WERI-Rb-1 (cell line): ENCODE results near the gene LCLAT1.

ENCODE experiments used
- DNase-seq: peaks from one replicate; pipeline ENCODE4 v3.0.0-alpha.2; 2020
- H3K27ac ChIP-seq: fragments of 250-450 bp; sonication (Bioruptor Pico); 2 replicates; pipeline ENCODE4 v1.5.1; 2020; ENCODE audit warnings: mild to moderate bottlenecking, moderate library complexity
- H3K27me3 ChIP-seq: fragments of 250-450 bp; sonication (Bioruptor Pico); 2 replicates; pipeline ENCODE4 v1.5.1; 2021; ENCODE audit warnings: mild to moderate bottlenecking, low read depth, moderate library complexity; ENCODE audit not compliant: insufficient read depth, severe bottlenecking
- H3K36me3 ChIP-seq: fragments of 250-450 bp; sonication (Bioruptor Pico); 2 replicates; pipeline ENCODE4 v1.5.1; 2020; ENCODE audit warnings: mild to moderate bottlenecking, moderate library complexity
- H3K4me3 ChIP-seq: 2 replicates; pipeline ENCODE4 v1.5.1; 2011; ENCODE audit warnings: low read depth, mild to moderate bottlenecking, control low read depth, low read length
- H3K9me3 ChIP-seq: fragments of 250-450 bp; sonication (Bioruptor Pico); 2 replicates; pipeline ENCODE4 v1.5.1; 2021; ENCODE audit warnings: mild to moderate bottlenecking, moderate library complexity; ENCODE audit not compliant: severe bottlenecking
- CTCF ChIP-seq: IDR thresholded peaks from 2 replicates; pipeline ENCODE4 v1.5.1; 2011; ENCODE audit warnings: low read depth, mild to moderate bottlenecking, control low read depth, inconsistent platforms, low read length

Gene LCLAT1

GRCh38 chr2:30445266-30445821 lies 1.7 kb upstream of the LCLAT1 start:
- Histone ChIP-seq H3K27me3 (no peaks in the 10 kb centered on the region), H3K36me3 (peaks cover 8% of the 10 kb centered on the region), H3K27ac (no peak overlapping the region), H3K4me3 (no peak overlapping the region), H3K9me3 (no peaks in the 10 kb centered on the region)
- no peak for TF ChIP-seq CTCF
- no peak for DNase-seq

- no peak for TF ChIP-seq CTCF
- Histone ChIP-seq H3K9me3 (no peaks in the 10 kb centered on the region), H3K36me3 (peaks cover 13% of the 10 kb centered on the region), H3K27ac (peak overlapping the region; percentile 85), H3K4me3 (peak overlapping the region; percentile 94), H3K27me3 (no peaks in the 10 kb centered on the region)
- no peak for DNase-seq
Measured at GRCh38 chr2:30446602-30447148, 371 bp upstream of the LCLAT1 start.

- TF ChIP-seq CTCF = no peak
- H3K27ac ChIP-seq = no peak overlapping the region
Measured at GRCh38 chr2:30448308-30448707, 1.3 kb downstream of the LCLAT1 start.

GRCh38 chr2:30448866-30449265 lies 1.8 kb downstream of the LCLAT1 start:
- Histone ChIP-seq H3K27me3 (no peaks in the 10 kb centered on the region), H3K27ac (no peak overlapping the region), H3K4me3 (no peak overlapping the region), H3K9me3 (no peaks in the 10 kb centered on the region), H3K36me3 (peaks cover 13% of the 10 kb centered on the region)
- no peak for TF ChIP-seq CTCF
- DNase-seq = no peak

More at GRCh38 chr2:30448308-30448707, 1.3 kb downstream of the LCLAT1 start:
- DNase-seq = no peak
- Histone ChIP-seq H3K9me3 (no peaks in the 10 kb centered on the region), H3K36me3 (peaks cover 13% of the 10 kb centered on the region), H3K4me3 (no peak overlapping the region), H3K27me3 (no peaks in the 10 kb centered on the region)

GRCh38 chr2:30450025-30450424 lies 3.0 kb downstream of the LCLAT1 start:
- H3K27ac ChIP-seq = no peak overlapping the region
- TF ChIP-seq CTCF = no peak
- H3K9me3 ChIP-seq = no peaks in the 10 kb centered on the region
- H3K27me3 ChIP-seq = no peaks in the 10 kb centered on the region
- DNase-seq = no peak
- H3K4me3 ChIP-seq = no peak overlapping the region
- peaks cover 13% of the 10 kb centered on the region for H3K36me3 ChIP-seq

- no peak overlapping the region for H3K4me3 ChIP-seq
- H3K9me3 ChIP-seq = no peaks in the 10 kb centered on the region
- H3K36me3 ChIP-seq = peaks cover 7% of the 10 kb centered on the region
- TF ChIP-seq CTCF = no peak
- no peak overlapping the region for H3K27ac ChIP-seq
- no peak for DNase-seq
- no peaks in the 10 kb centered on the region for H3K27me3 ChIP-seq
Measured at GRCh38 chr2:30453498-30453897, 6.5 kb downstream of the LCLAT1 start.
